ENCODE results near the gene THTPA. TPM values are rescaled to one million over a fixed set of nuclear protein-coding genes. Genes with fewer than 3 reads are reported as not detected.

The THTPA gene
- total RNA-seq, 4 donors from 2014 or later: 2.8 to 10.9 (median 10.7) TPM

DNA sequence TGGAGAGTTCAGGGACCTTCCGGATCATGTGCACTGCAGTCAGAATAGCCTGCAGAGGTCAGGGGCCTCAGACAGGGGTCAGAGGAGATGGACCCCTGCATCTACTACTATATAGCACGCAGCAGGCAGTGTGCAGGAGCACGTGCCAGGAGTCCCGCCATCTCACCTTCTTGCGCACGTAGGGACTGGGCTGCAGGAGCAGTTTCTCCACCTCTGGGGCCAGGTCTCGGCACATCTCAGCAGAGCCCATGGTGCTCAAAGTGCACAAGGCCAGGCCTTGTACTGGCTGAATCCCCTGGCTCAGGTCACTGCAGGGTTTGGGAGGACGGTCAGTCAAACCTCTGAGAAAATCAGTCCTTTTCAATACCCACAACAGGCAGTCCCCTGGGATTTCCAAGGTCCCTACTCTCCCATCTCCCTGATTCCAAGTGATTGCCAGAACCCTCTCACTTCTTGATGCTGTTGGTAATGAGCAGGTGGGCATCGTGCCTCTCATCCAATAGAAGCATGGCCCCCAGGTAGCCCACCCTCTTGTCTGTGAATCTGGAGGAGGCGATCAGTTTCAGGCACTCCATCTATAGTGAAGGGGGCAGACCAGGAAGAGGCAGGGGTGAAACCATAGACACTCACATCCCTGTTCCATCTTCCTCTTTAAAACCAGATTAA, 10.2 kb downstream of the THTPA start:
- no peak for DNase-seq (ENCODE audit: low spot score in 2 of 2)
- WGBS, 2 donors: 85 to 86% methylated on average over 10 of the region's 10 CpGs
- no peak overlapping the region for H3K4me3 ChIP-seq (ENCODE audit: low read depth, poor library complexity, severe bottlenecking)
- TF ChIP-seq, protein P1, sequence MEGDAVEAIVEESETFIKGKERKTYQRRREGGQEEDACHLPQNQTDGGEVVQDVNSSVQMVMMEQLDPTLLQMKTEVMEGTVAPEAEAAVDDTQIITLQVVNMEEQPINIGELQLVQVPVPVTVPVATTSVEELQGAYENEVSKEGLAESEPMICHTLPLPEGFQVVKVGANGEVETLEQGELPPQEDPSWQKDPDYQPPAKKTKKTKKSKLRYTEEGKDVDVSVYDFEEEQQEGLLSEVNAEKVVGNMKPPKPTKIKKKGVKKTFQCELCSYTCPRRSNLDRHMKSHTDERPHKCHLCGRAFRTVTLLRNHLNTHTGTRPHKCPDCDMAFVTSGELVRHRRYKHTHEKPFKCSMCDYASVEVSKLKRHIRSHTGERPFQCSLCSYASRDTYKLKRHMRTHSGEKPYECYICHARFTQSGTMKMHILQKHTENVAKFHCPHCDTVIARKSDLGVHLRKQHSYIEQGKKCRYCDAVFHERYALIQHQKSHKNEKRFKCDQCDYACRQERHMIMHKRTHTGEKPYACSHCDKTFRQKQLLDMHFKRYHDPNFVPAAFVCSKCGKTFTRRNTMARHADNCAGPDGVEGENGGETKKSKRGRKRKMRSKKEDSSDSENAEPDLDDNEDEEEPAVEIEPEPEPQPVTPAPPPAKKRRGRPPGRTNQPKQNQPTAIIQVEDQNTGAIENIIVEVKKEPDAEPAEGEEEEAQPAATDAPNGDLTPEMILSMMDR (IDR thresholded peaks at IDR 0.05): no peak
- TF ChIP-seq POLR2A (IDR thresholded peaks at IDR 0.05): no peak
- intact Hi-C loops (cut with DNase I; ENCODE audit: low total_unique reads): no loop called here

GRCh38 chr14:23566778-23567185, 10.7 kb downstream of the THTPA start:
- intact Hi-C loops (cut with DNase I; ENCODE audit: low total_unique reads): no loop called here
- peak overlapping the region; percentile 46 for H3K4me3 ChIP-seq (ENCODE audit: low read depth, poor library complexity, severe bottlenecking)
- no peak for DNase-seq (ENCODE audit: low spot score in 2 of 2)
- no peak for TF ChIP-seq POLR2A (IDR thresholded peaks at IDR 0.05)
- TF ChIP-seq, protein P1 (IDR thresholded peaks at IDR 0.05): no peak
- WGBS, 2 donors: 11 to 12% methylated on average over 5 of the region's 5 CpGs

DNA sequence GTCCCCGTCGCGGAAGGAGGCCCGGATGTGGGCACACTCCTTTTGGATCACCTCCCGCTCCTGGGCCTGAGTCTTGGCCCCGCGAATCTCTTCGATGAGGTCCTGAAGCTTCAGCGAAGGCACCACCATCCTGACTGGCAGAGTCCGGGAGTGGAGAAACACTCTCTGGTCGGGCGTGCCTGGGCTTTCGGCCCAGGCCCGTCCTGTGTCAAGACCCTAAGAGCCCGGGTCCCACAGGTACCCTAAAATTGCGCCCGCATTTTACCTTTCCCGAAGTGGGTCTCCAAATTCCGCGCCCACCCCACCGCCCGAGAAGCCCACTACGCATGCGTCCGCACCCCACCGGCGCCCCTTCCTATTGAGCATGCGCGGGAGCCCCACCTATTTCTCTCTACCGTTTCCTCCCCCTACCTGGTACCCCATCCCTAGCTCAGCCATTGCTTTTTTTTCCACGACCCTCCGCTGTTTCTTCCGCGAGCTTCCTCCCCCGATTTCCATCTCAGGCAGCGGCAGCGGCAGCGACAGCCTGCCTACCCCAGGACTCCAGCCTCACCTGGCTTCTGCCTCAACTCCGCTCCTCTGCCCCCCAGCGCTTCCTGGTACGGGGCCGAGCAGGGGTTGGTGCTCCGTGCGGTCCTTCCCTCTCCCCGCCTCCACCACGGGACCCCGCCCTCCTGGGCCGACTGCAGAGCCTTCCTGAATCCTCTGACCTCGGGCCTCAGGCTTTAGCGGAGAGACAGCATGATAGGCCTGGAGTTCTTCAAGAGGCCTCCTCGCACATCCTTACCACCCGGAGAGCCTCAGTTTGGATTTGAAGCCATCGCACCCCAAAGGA, 11.3 kb downstream of the THTPA start, which contains the start of gene AP1G2:
TSS of gene AP1G2 (minus strand) at position 606 of the 835 bp plus-strand sequence. CDS start at position 129, 477 bp downstream.
- DNase-seq (ENCODE audit: low spot score in 2 of 2): peak; percentile 90 to 97
- 1% methylated on average over 52 to 53 of the region's 53 CpGs for WGBS, 2 donors
- H3K4me3 ChIP-seq (ENCODE audit: low read depth, poor library complexity, severe bottlenecking): peak within 1 kb of the TSS; percentile 46
- TF ChIP-seq, protein P1 (IDR thresholded peaks at IDR 0.05): peak in 1 of 3 donors; percentile 31
- TF ChIP-seq POLR2A (IDR thresholded peaks at IDR 0.05): peak in 1 of 2 donors; percentile 10
- intact Hi-C loops (cut with DNase I; ENCODE audit: low total_unique reads): no loop called here

DNA sequence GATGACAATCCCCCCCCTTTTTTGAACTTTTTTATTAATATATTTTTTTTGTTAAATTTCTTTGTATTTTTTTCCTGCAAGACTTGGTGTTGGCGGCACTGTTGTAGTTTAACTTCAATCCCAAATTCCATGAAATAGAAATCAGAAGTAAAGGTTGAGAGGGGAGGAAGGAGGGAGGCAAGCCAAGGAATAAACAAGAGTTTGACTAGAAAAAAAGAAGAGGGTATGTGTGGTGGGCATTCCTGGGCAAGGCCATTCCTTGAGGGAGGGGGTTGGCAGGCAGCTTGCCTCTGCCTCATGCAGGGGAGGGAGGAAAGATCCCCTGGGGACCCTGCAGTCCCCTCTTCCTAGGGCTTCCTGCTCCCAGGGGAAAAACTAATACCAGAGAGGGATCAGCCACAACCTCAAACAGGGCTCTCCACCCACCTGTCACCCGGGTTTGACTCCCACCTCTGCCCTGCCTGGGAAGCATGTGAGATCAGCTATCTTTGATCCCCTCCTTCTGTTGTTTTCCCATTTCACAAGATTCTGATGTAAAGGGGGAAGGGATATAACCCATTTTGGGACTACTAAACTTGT, 12.0 kb downstream of the THTPA start:
- peak in 1 of 2 donors; percentile 80 for DNase-seq (ENCODE audit: low spot score in 2 of 2)
- H3K4me3 ChIP-seq (ENCODE audit: low read depth, poor library complexity, severe bottlenecking): no peak overlapping the region
- WGBS, 2 donors: 59 to 73% methylated on average over 2 of the region's 2 CpGs
- TF ChIP-seq POLR2A (IDR thresholded peaks at IDR 0.05): no peak
- TF ChIP-seq, protein P1 (IDR thresholded peaks at IDR 0.05): no peak
- intact Hi-C loops (cut with DNase I; ENCODE audit: low total_unique reads): no loop called here

DNA sequence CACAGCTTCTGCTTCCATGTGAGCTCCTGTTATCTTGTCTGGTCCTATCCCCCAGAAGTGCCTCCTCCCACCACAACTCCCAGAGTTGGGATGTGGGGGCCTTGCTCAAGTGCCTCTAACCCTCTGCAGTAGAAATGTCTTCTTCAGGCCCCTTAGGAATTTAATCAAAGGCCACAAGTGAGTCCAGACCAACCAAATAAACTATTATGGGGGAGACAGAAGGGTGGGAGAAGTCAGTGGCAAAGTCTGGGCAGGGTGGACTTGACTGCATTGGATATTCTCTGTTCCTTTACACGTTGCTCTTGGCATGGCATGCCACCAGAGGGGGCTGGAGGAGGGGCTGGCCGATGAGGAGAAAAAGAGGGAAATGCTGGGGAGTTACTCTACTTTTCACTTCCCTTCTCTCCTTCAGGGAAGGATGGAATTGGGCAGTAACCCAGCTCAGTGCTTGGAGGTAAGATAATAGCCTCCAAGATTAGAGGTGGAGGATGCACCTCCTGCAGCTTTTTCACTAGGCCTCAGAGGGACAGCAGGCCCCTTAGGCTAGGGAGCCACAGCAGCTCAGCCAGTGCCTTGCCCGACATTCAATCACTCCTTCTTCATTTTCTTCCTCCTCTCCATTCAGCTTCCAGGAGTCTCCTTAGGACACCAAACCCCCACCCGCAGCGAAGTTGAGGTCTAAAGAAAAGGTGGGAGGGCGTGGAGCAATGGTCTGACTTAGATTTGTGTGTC, 12.7 kb downstream of the THTPA start:
- no peak for TF ChIP-seq POLR2A (IDR thresholded peaks at IDR 0.05)
- TF ChIP-seq, protein P1 (IDR thresholded peaks at IDR 0.05): no peak
- intact Hi-C loops (cut with DNase I; ENCODE audit: low total_unique reads): no loop called here
- WGBS, 2 donors: 54 to 61% methylated on average over 6 of the region's 6 CpGs
- H3K4me3 ChIP-seq (ENCODE audit: low read depth, poor library complexity, severe bottlenecking): no peak overlapping the region
- peak in 1 of 2 donors; percentile 83 for DNase-seq (ENCODE audit: low spot score in 2 of 2)
